Measurements from ENCODE around the gene GPR15.

Gene GPR15

GRCh38 chr3:98568402-98568801 lies 36.6 kb downstream of the GPR15 start:
- DNase-seq (ENCODE audit: low spot score): no peak

GRCh38 chr3:98573181-98573728 lies 41.5 kb downstream of the GPR15 start:
- Histone ChIP-seq H3K4me3 (ENCODE audit: low read length in 2 of 2) (no peak overlapping the region), H2AFZ (ENCODE audit: low read length) (peak overlapping the region; percentile 61), H3K79me1 (ENCODE audit: low read depth, low read length) (no peaks in the 10 kb centered on the region), H3K36me3 (replicated peaks in 1 of 2; ENCODE audit: control insufficient read depth in 2 of 2, insufficient read depth in 2 of 2, low read length in 2 of 2) (peaks cover 2 to 21% of the 10 kb centered on the region in 2 donors), H4K91ac (ENCODE audit: low read depth, low read length, poor library complexity) (no peak overlapping the region), H3K9me3 (replicated peaks in 1 of 2; ENCODE audit: control insufficient read depth in 2 of 2, insufficient read depth in 1 of 2, low read depth in 1 of 2, low read length in 2 of 2) (no peaks in the 10 kb centered on the region), H3K18ac (ENCODE audit: low read length) (no peak overlapping the region), H2BK15ac (ENCODE audit: low read length) (no peak overlapping the region), H2BK120ac (ENCODE audit: low read depth, low read length) (no peak overlapping the region), H3K27ac (replicated peaks; ENCODE audit: low read length) (no peak overlapping the region), H2BK12ac (ENCODE audit: low read length) (no peak overlapping the region), H3K27me3 (ENCODE audit: control insufficient read depth in 3 of 3, insufficient read depth in 3 of 3, low read depth in 1 of 3, low read length in 3 of 3) (no peaks in the 10 kb centered on the region), H3K4me1 (ENCODE audit: control insufficient read depth in 2 of 2, insufficient read depth in 1 of 2, low read depth in 1 of 2, low read length in 2 of 2) (no peaks in the 10 kb centered on the region), H3K23ac (ENCODE audit: low read depth, low read length, poor library complexity) (no peak overlapping the region), H2AK5ac (ENCODE audit: low read depth, low read length) (no peak overlapping the region), H4K8ac (ENCODE audit: low read depth, low read length) (no peak overlapping the region), H3K4ac (ENCODE audit: low read length) (no peak overlapping the region), H3K14ac (ENCODE audit: low read length) (no peak overlapping the region), H3K9ac (ENCODE audit: low read depth, low read length, poor library complexity) (no peak overlapping the region), H3K4me2 (ENCODE audit: insufficient read depth, low read length, poor library complexity, severe bottlenecking) (no peak overlapping the region), H2BK5ac (ENCODE audit: low read length) (no peak overlapping the region)
- no CpG with 5 or more reads among the region's 2 CpGs for WGBS, 2 donors (ENCODE audit: extremely low coverage in 2 of 2, insufficient read length in 2 of 2, insufficient replicate concordance in 1 of 2)
- DNase-seq (ENCODE audit: low spot score): no peak

More at GRCh38 chr3:98568402-98568801, 36.6 kb downstream of the GPR15 start:
- no peaks in the 10 kb centered on the region for H3K79me1 ChIP-seq (ENCODE audit: low read depth, low read length)
- no peak overlapping the region for H2BK15ac ChIP-seq (ENCODE audit: low read length)
- H3K9ac ChIP-seq (ENCODE audit: low read depth, low read length, poor library complexity): no peak overlapping the region
- H3K18ac ChIP-seq (ENCODE audit: low read length): no peak overlapping the region
- H4K8ac ChIP-seq (ENCODE audit: low read depth, low read length): no peak overlapping the region
- H3K4me2 ChIP-seq (ENCODE audit: insufficient read depth, low read length, poor library complexity, severe bottlenecking): no peak overlapping the region
- no peaks in the 10 kb centered on the region for H3K36me3 ChIP-seq (replicated peaks in 1 of 2; ENCODE audit: control insufficient read depth in 2 of 2, insufficient read depth in 2 of 2, low read length in 2 of 2)
- H2BK5ac ChIP-seq (ENCODE audit: low read length): no peak overlapping the region
- H3K14ac ChIP-seq (ENCODE audit: low read length): no peak overlapping the region
- H4K91ac ChIP-seq (ENCODE audit: low read depth, low read length, poor library complexity): no peak overlapping the region
- no peaks in the 10 kb centered on the region for H3K27me3 ChIP-seq (ENCODE audit: control insufficient read depth in 3 of 3, insufficient read depth in 3 of 3, low read depth in 1 of 3, low read length in 3 of 3)
- no peak overlapping the region for H2AFZ ChIP-seq (ENCODE audit: low read length)
- no peak overlapping the region for H2AK5ac ChIP-seq (ENCODE audit: low read depth, low read length)
- WGBS, 2 donors (ENCODE audit: extremely low coverage in 2 of 2, insufficient read length in 2 of 2, insufficient replicate concordance in 1 of 2): no CpG with 5 or more reads among the region's 3 CpGs
- H3K27ac ChIP-seq (replicated peaks; ENCODE audit: low read length): no peak overlapping the region
- no peak overlapping the region for H3K4ac ChIP-seq (ENCODE audit: low read length)
- no peak overlapping the region for H2BK12ac ChIP-seq (ENCODE audit: low read length)
- no peak overlapping the region for H2BK120ac ChIP-seq (ENCODE audit: low read depth, low read length)
- H3K4me3 ChIP-seq (ENCODE audit: low read length in 2 of 2): no peak overlapping the region
- H3K9me3 ChIP-seq (replicated peaks in 1 of 2; ENCODE audit: control insufficient read depth in 2 of 2, insufficient read depth in 1 of 2, low read depth in 1 of 2, low read length in 2 of 2): no peaks in the 10 kb centered on the region
- no peak overlapping the region for H3K23ac ChIP-seq (ENCODE audit: low read depth, low read length, poor library complexity)
- no peaks in the 10 kb centered on the region for H3K4me1 ChIP-seq (ENCODE audit: control insufficient read depth in 2 of 2, insufficient read depth in 1 of 2, low read depth in 1 of 2, low read length in 2 of 2)

GRCh38 chr3:98574132-98574531 lies 42.4 kb downstream of the GPR15 start:
- H2BK5ac ChIP-seq (ENCODE audit: low read length): no peak overlapping the region
- H3K4me3 ChIP-seq (ENCODE audit: low read length in 2 of 2): no peak overlapping the region
- H3K23ac ChIP-seq (ENCODE audit: low read depth, low read length, poor library complexity): no peak overlapping the region
- H2BK120ac ChIP-seq (ENCODE audit: low read depth, low read length): no peak overlapping the region
- no peak overlapping the region for H2BK12ac ChIP-seq (ENCODE audit: low read length)
- no peaks in the 10 kb centered on the region for H3K4me1 ChIP-seq (ENCODE audit: control insufficient read depth in 2 of 2, insufficient read depth in 1 of 2, low read depth in 1 of 2, low read length in 2 of 2)
- H4K91ac ChIP-seq (ENCODE audit: low read depth, low read length, poor library complexity): no peak overlapping the region
- H3K9ac ChIP-seq (ENCODE audit: low read depth, low read length, poor library complexity): no peak overlapping the region
- no peak overlapping the region for H2BK15ac ChIP-seq (ENCODE audit: low read length)
- no peak overlapping the region for H4K8ac ChIP-seq (ENCODE audit: low read depth, low read length)
- H3K9me3 ChIP-seq (replicated peaks in 1 of 2; ENCODE audit: control insufficient read depth in 2 of 2, insufficient read depth in 1 of 2, low read depth in 1 of 2, low read length in 2 of 2): no peaks in the 10 kb centered on the region
- no peak overlapping the region for H2AK5ac ChIP-seq (ENCODE audit: low read depth, low read length)
- no peak overlapping the region for H3K4me2 ChIP-seq (ENCODE audit: insufficient read depth, low read length, poor library complexity, severe bottlenecking)
- no peaks in the 10 kb centered on the region for H3K79me1 ChIP-seq (ENCODE audit: low read depth, low read length)
- no peak overlapping the region for H3K4ac ChIP-seq (ENCODE audit: low read length)
- no CpG with 5 or more reads among the region's 6 CpGs for whole genome bisulfite sequencing, 2 donors (ENCODE audit: extremely low coverage in 2 of 2, insufficient read length in 2 of 2, insufficient replicate concordance in 1 of 2)
- DNase-seq (ENCODE audit: low spot score): no peak
- H3K27ac ChIP-seq (replicated peaks; ENCODE audit: low read length): no peak overlapping the region
- no peak overlapping the region for H2AFZ ChIP-seq (ENCODE audit: low read length)
- H3K18ac ChIP-seq (ENCODE audit: low read length): no peak overlapping the region
- no peak overlapping the region for H3K14ac ChIP-seq (ENCODE audit: low read length)
- no peaks in the 10 kb centered on the region for H3K27me3 ChIP-seq (ENCODE audit: control insufficient read depth in 3 of 3, insufficient read depth in 3 of 3, low read depth in 1 of 3, low read length in 3 of 3)
- H3K36me3 ChIP-seq (replicated peaks in 1 of 2; ENCODE audit: control insufficient read depth in 2 of 2, insufficient read depth in 2 of 2, low read length in 2 of 2): peaks cover 2 to 29% of the 10 kb centered on the region in 2 donors

- no peak for DNase-seq (ENCODE audit: low spot score)
- no peaks in the 10 kb centered on the region for H3K27me3 ChIP-seq (ENCODE audit: control insufficient read depth in 3 of 3, insufficient read depth in 3 of 3, low read depth in 1 of 3, low read length in 3 of 3)
- no peak overlapping the region for H3K18ac ChIP-seq (ENCODE audit: low read length)
- no peak overlapping the region for H4K8ac ChIP-seq (ENCODE audit: low read depth, low read length)
- H2AK5ac ChIP-seq (ENCODE audit: low read depth, low read length): no peak overlapping the region
- no peak overlapping the region for H3K4me3 ChIP-seq (ENCODE audit: low read length in 2 of 2)
- H3K79me1 ChIP-seq (ENCODE audit: low read depth, low read length): peaks cover 2% of the 10 kb centered on the region
- no peak overlapping the region for H3K4ac ChIP-seq (ENCODE audit: low read length)
- H3K4me2 ChIP-seq (ENCODE audit: insufficient read depth, low read length, poor library complexity, severe bottlenecking): no peak overlapping the region
- no peak overlapping the region for H2BK15ac ChIP-seq (ENCODE audit: low read length)
- no peak overlapping the region for H2AFZ ChIP-seq (ENCODE audit: low read length)
- H3K9ac ChIP-seq (ENCODE audit: low read depth, low read length, poor library complexity): no peak overlapping the region
- no peak overlapping the region for H2BK5ac ChIP-seq (ENCODE audit: low read length)
- no peak overlapping the region for H2BK12ac ChIP-seq (ENCODE audit: low read length)
- no peak overlapping the region for H4K91ac ChIP-seq (ENCODE audit: low read depth, low read length, poor library complexity)
- peaks cover 0 to 2% of the 10 kb centered on the region in 2 donors for H3K9me3 ChIP-seq (replicated peaks in 1 of 2; ENCODE audit: control insufficient read depth in 2 of 2, insufficient read depth in 1 of 2, low read depth in 1 of 2, low read length in 2 of 2)
- no peak overlapping the region for H2BK120ac ChIP-seq (ENCODE audit: low read depth, low read length)
- H3K4me1 ChIP-seq (ENCODE audit: control insufficient read depth in 2 of 2, insufficient read depth in 1 of 2, low read depth in 1 of 2, low read length in 2 of 2): no peaks in the 10 kb centered on the region
- H3K36me3 ChIP-seq (replicated peaks in 1 of 2; ENCODE audit: control insufficient read depth in 2 of 2, insufficient read depth in 2 of 2, low read length in 2 of 2): peaks cover 5 to 59% of the 10 kb centered on the region in 2 donors
- no CpG with 5 or more reads among the region's 4 CpGs for WGBS, 2 donors (ENCODE audit: extremely low coverage in 2 of 2, insufficient read length in 2 of 2, insufficient replicate concordance in 1 of 2)
- H3K27ac ChIP-seq (replicated peaks; ENCODE audit: low read length): no peak overlapping the region
- no peak overlapping the region for H3K14ac ChIP-seq (ENCODE audit: low read length)
- no peak overlapping the region for H3K23ac ChIP-seq (ENCODE audit: low read depth, low read length, poor library complexity)
Observed at GRCh38 chr3:98577178-98577895, 45.6 kb downstream of the GPR15 start.

Measured in neuronal stem cell (in vitro differentiated cells).